Measurements from ENCODE around the gene MMP25.
A peak's percentile ranks its signal among the peaks of the same experiment; 100 is the strongest.

MMP25 gene

DNA sequence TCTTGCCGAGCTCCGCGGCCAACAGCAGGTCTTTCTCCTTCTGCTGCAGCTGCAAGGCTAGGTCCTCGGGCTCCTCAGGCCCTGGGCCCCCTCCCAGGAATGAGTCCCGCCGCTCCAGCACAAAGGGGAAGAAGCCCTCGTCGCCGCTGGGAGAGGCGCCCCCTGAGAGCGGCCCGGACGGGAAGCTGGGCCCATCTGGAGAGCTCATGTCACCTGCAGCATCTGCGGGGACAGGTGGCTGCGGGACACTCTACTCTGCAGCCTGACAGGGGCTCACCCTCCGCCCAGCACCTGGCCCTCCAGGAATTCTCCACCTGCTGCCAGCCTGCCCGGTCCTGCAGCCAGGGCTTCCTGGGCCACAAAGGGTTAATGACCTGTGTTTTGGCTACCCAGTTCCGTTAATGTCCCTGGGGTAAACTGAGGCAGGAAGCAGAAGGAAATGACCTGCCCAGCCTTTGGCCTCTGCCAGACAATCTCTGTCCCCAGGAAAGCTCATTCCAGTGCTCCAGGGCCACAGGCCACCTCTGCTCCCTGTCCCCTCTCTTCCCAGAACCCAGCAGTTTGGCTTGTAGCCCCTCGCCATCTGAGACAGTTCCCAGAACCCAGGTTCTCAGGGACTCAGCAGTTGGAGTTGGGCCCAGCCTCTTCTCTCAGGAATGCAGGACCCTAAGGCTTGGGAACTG lies 10.9 kb upstream of the MMP25 start:
- H4K20me1 ChIP-seq (ENCODE audit: control insufficient read depth, insufficient read depth, low read depth, low read length): no peaks in the 10 kb centered on the region
- no peak overlapping the region for H3K4me3 ChIP-seq (ENCODE audit: low read length)
- TF ChIP-seq, protein P1, sequence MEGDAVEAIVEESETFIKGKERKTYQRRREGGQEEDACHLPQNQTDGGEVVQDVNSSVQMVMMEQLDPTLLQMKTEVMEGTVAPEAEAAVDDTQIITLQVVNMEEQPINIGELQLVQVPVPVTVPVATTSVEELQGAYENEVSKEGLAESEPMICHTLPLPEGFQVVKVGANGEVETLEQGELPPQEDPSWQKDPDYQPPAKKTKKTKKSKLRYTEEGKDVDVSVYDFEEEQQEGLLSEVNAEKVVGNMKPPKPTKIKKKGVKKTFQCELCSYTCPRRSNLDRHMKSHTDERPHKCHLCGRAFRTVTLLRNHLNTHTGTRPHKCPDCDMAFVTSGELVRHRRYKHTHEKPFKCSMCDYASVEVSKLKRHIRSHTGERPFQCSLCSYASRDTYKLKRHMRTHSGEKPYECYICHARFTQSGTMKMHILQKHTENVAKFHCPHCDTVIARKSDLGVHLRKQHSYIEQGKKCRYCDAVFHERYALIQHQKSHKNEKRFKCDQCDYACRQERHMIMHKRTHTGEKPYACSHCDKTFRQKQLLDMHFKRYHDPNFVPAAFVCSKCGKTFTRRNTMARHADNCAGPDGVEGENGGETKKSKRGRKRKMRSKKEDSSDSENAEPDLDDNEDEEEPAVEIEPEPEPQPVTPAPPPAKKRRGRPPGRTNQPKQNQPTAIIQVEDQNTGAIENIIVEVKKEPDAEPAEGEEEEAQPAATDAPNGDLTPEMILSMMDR (IDR thresholded peaks at IDR 0.05; ENCODE audit: low read depth, low read length, poor library complexity, severe bottlenecking): no peak
- TF ChIP-seq EZH2phosphoT487 (IDR thresholded peaks at IDR 0.05; ENCODE audit: borderline replicate concordance, low read length): no peak
- H3F3A ChIP-seq (ENCODE audit: control insufficient read depth, insufficient read depth): no peaks in the 10 kb centered on the region
- H3K79me2 ChIP-seq (ENCODE audit: control insufficient read depth, low read length): no peaks in the 10 kb centered on the region
- no peak overlapping the region for H3K4me2 ChIP-seq (ENCODE audit: low read length)
- peaks cover 8% of the 10 kb centered on the region; the same call in 1 of the 2 replicates for H3K4me1 ChIP-seq (ENCODE audit: control insufficient read depth, low read length)
- H3K27ac ChIP-seq (ENCODE audit: low read depth, low read length): no peak overlapping the region
- no peaks in the 10 kb centered on the region for H3K9me2 ChIP-seq (replicated peaks; ENCODE audit: control insufficient read depth, low read length)
- peaks cover 76% of the 10 kb centered on the region for H3K27me3 ChIP-seq (ENCODE audit: control insufficient read depth, low read length)
- H3K9me3 ChIP-seq (ENCODE audit: control insufficient read depth, insufficient read depth, low read length): no peaks in the 10 kb centered on the region
- no peaks in the 10 kb centered on the region for H3K36me3 ChIP-seq (ENCODE audit: control insufficient read depth, low read length)

- Histone ChIP-seq H3F3A (ENCODE audit: control insufficient read depth, insufficient read depth) (no peaks in the 10 kb centered on the region), H3K4me1 (ENCODE audit: control insufficient read depth, low read length) (peaks cover 8% of the 10 kb centered on the region; the same call in 1 of the 2 replicates), H3K27me3 (ENCODE audit: control insufficient read depth, low read length) (peaks cover 72% of the 10 kb centered on the region), H3K79me2 (ENCODE audit: control insufficient read depth, low read length) (no peaks in the 10 kb centered on the region), H3K4me3 (ENCODE audit: low read length) (no peak overlapping the region), H3K9me2 (replicated peaks; ENCODE audit: control insufficient read depth, low read length) (no peaks in the 10 kb centered on the region), H3K36me3 (ENCODE audit: control insufficient read depth, low read length) (no peaks in the 10 kb centered on the region), H3K4me2 (ENCODE audit: low read length) (peak overlapping the region; percentile 37; the same call in 1 of the 2 replicates), H4K20me1 (ENCODE audit: control insufficient read depth, insufficient read depth, low read depth, low read length) (no peaks in the 10 kb centered on the region), H3K27ac (ENCODE audit: low read depth, low read length) (no peak overlapping the region), H3K9me3 (ENCODE audit: control insufficient read depth, insufficient read depth, low read length) (no peaks in the 10 kb centered on the region)
- TF ChIP-seq EZH2phosphoT487 (IDR thresholded peaks at IDR 0.05; ENCODE audit: borderline replicate concordance, low read length): peak; percentile 80; the same call in 1 of the 2 replicates
- TF ChIP-seq, protein P1 (IDR thresholded peaks at IDR 0.05; ENCODE audit: low read depth, low read length, poor library complexity, severe bottlenecking): no peak
Measured at GRCh38 chr16:3035972-3036725, 10.2 kb upstream of the MMP25 start.

DNA sequence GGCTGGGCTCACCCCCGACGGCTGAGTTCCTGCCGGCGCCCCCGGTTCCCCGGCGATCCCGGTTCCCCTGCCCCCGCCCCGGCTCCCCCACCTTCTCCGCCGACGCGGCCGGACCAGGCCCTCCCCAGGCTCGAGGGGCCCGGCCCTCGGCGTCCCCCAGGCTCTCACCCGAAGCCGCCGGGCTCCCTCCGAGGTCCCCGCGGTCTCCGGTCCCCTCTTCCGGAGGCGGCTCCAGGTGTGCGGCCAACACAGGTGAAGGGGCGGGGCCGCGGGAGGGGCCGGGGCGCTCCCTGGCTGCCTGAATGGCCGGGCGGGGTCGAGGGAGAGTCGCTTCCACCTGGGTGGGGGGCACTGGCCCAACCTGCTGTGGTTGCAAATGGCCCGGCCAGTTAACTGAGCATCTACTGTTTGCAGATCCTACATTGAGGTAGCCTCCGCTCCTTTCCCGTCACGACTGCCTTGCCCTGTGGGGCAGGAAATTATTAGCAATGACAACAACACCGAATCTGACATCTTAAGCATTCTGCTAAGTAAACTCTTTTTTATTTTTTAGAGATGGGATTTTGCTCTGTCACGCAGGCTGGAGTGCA lies 9.5 kb upstream of the MMP25 start, which contains the start of gene BICDL2:
Gene BICDL2 (minus strand): TSS at position 219 of the 590 bp plus-strand sequence. CDS start 1,448 bp downstream, outside the sequence.
- no peaks in the 10 kb centered on the region for H3K79me2 ChIP-seq (ENCODE audit: control insufficient read depth, low read length)
- H3K4me2 ChIP-seq (ENCODE audit: low read length): peak within 1 kb of the TSS; percentile 37; the same call in 1 of the 2 replicates
- no peaks in the 10 kb centered on the region for H3K36me3 ChIP-seq (ENCODE audit: control insufficient read depth, low read length)
- no peak for TF ChIP-seq EZH2phosphoT487 (IDR thresholded peaks at IDR 0.05; ENCODE audit: borderline replicate concordance, low read length)
- TF ChIP-seq, protein P1 (IDR thresholded peaks at IDR 0.05; ENCODE audit: low read depth, low read length, poor library complexity, severe bottlenecking): no peak
- H3K4me3 ChIP-seq (ENCODE audit: low read length): no peak within 1 kb of the TSS
- H3K9me2 ChIP-seq (replicated peaks; ENCODE audit: control insufficient read depth, low read length): no peaks in the 10 kb centered on the region
- H3K27ac ChIP-seq (ENCODE audit: low read depth, low read length): no peak within 1 kb of the TSS
- H3K9me3 ChIP-seq (ENCODE audit: control insufficient read depth, insufficient read depth, low read length): no peaks in the 10 kb centered on the region
- peaks cover 72% of the 10 kb centered on the region for H3K27me3 ChIP-seq (ENCODE audit: control insufficient read depth, low read length)
- H3F3A ChIP-seq (ENCODE audit: control insufficient read depth, insufficient read depth): no peaks in the 10 kb centered on the region
- peaks cover 8% of the 10 kb centered on the region; the same call in 1 of the 2 replicates for H3K4me1 ChIP-seq (ENCODE audit: control insufficient read depth, low read length)
- H4K20me1 ChIP-seq (ENCODE audit: control insufficient read depth, insufficient read depth, low read depth, low read length): no peaks in the 10 kb centered on the region

All from DOHH2 (cell line).